Esophagus (tissue), 2 donors: ENCODE measurements around the gene TNS1. TPM values are rescaled to one million over a fixed set of nuclear protein-coding genes. Genes with fewer than 3 reads are reported as not detected.

Experiments
- H3K27ac ChIP-seq, 2 donors: one replicate each; pipeline ENCODE4 v1.5.1; 2013; ENCODE audit warnings: low read depth in 2 of 2, mild to moderate bottlenecking in 2 of 2, inconsistent platforms in 1 of 2, low read length in 1 of 2, moderate library complexity in 1 of 2
- H3K27me3 ChIP-seq, 2 donors: one replicate each; pipeline ENCODE4 v1.6.1; 2013; ENCODE audit warnings: low read length in 2 of 2, control low read depth in 1 of 2, mild to moderate bottlenecking in 1 of 2; ENCODE audit not compliant: insufficient read depth in 2 of 2, control insufficient read depth in 1 of 2
- H3K36me3 ChIP-seq, 2 donors: one replicate each; pipeline ENCODE4 v1.6.1; 2013; ENCODE audit warnings: low read length in 1 of 2; ENCODE audit not compliant: control insufficient read depth in 2 of 2, insufficient read depth in 2 of 2
- H3K4me1 ChIP-seq, 2 donors: one replicate each; pipeline ENCODE4 v1.6.1; 2013; ENCODE audit warnings: low read length in 1 of 2; ENCODE audit not compliant: control insufficient read depth in 2 of 2, insufficient read depth in 2 of 2
- H3K4me3 ChIP-seq, 2 donors: one replicate each; pipeline ENCODE4 v1.5.1; 2013; ENCODE audit warnings: low read length in 2 of 2, mild to moderate bottlenecking in 2 of 2, low read depth in 1 of 2, moderate library complexity in 1 of 2
- H3K9me3 ChIP-seq, 2 donors: one replicate each; pipeline ENCODE4 v1.6.1; 2013; ENCODE audit warnings: mild to moderate bottlenecking in 2 of 2, low read depth in 1 of 2, low read length in 1 of 2, moderate library complexity in 1 of 2; ENCODE audit not compliant: control insufficient read depth in 2 of 2, insufficient read depth in 1 of 2
- WGBS, 2 donors: extraction: QIAGEN DNeasy Blood & Tissue Kit; methylation state at CpG; one replicate each; pipeline ENCODE4 v1.1.7; 2013; 5-methylcytosine and 5-hydroxymethylcytosine counted together
- polyA plus RNA-seq, 2 donors: library from polyadenylated mRNA; stranded (reverse); fragments of 200-250 nt; gene quantifications; one replicate each; pipeline ENCODE4 v1.2.3, GENCODE V29; 2013
- donor health status: healthy with polysubstance abuse.
- donor health status: Bipolar disorder and iron deficiency.

TNS1 gene
- polyA plus RNA-seq, 2 donors, result 28.3 to 39.0 TPM

GRCh38 chr2:217914078-217914477 is 88.7 kb downstream of the TNS1 start:
- no peak overlapping the region for H3K4me3 ChIP-seq
- 85 to 86% methylated on average over 1 of the region's 1 CpG for WGBS, 2 donors
- H3K27me3 ChIP-seq, result no peaks in the 10 kb centered on the region
- peaks cover 10 to 32% of the 10 kb centered on the region in 2 donors for H3K4me1 ChIP-seq
- peak overlapping the region; percentile 80 to 89 for H3K27ac ChIP-seq
- H3K9me3 ChIP-seq, result no peaks in the 10 kb centered on the region
- H3K36me3 ChIP-seq, result no peaks in the 10 kb centered on the region

- no peaks in the 10 kb centered on the region for H3K36me3 ChIP-seq
- no peak overlapping the region for H3K4me3 ChIP-seq
- no peaks in the 10 kb centered on the region for H3K27me3 ChIP-seq
- no peaks in the 10 kb centered on the region for H3K9me3 ChIP-seq
- peak overlapping the region; percentile 80 to 89 for H3K27ac ChIP-seq
- 71 to 75% methylated on average over 3 of the region's 3 CpGs for WGBS, 2 donors
- H3K4me1 ChIP-seq, result peaks cover 10 to 31% of the 10 kb centered on the region in 2 donors
Observed at GRCh38 chr2:217913436-217913835, 89.4 kb downstream of the TNS1 start.

GRCh38 chr2:217912098-217913024 is 90.4 kb downstream of the TNS1 start:
- Histone ChIP-seq H3K36me3 (no peaks in the 10 kb centered on the region), H3K4me3 (no peak overlapping the region), H3K4me1 (peaks cover 10 to 28% of the 10 kb centered on the region in 2 donors)

GRCh38 chr2:217911283-217912097 is 91.3 kb downstream of the TNS1 start:
- H3K27ac ChIP-seq, result peak overlapping the region; percentile 80 to 89
- H3K4me3 ChIP-seq, result no peak overlapping the region
- H3K4me1 ChIP-seq, result peaks cover 10 to 28% of the 10 kb centered on the region in 2 donors
- H3K36me3 ChIP-seq, result no peaks in the 10 kb centered on the region
- no peaks in the 10 kb centered on the region for H3K27me3 ChIP-seq
- 61 to 63% methylated on average over 9 of the region's 9 CpGs for WGBS, 2 donors
- H3K9me3 ChIP-seq, result no peaks in the 10 kb centered on the region

More at GRCh38 chr2:217912098-217913024, 90.4 kb downstream of the TNS1 start:
- 65 to 76% methylated on average over 22 to 25 of the region's 25 CpGs for WGBS, 2 donors
- Histone ChIP-seq H3K9me3 (no peaks in the 10 kb centered on the region), H3K27ac (peak overlapping the region; percentile 80 to 89), H3K27me3 (no peaks in the 10 kb centered on the region)

GRCh38 chr2:217910875-217911212 is 92.0 kb downstream of the TNS1 start:
- Histone ChIP-seq H3K9me3 (no peaks in the 10 kb centered on the region), H3K27me3 (no peaks in the 10 kb centered on the region), H3K36me3 (no peaks in the 10 kb centered on the region), H3K27ac (peak overlapping the region; percentile 80 to 89), H3K4me1 (peaks cover 10 to 28% of the 10 kb centered on the region in 2 donors), H3K4me3 (no peak overlapping the region)

- H3K36me3 ChIP-seq, result no peaks in the 10 kb centered on the region
- H3K4me1 ChIP-seq, result peaks cover 10 to 40% of the 10 kb centered on the region in 2 donors
- 55 to 66% methylated on average over 10 of the region's 10 CpGs for WGBS, 2 donors
- H3K9me3 ChIP-seq, result no peaks in the 10 kb centered on the region
- peak overlapping the region; percentile 59 to 89 for H3K27ac ChIP-seq
- no peaks in the 10 kb centered on the region for H3K27me3 ChIP-seq
- no peak overlapping the region for H3K4me3 ChIP-seq
Observed at GRCh38 chr2:217909156-217909820, 93.5 kb downstream of the TNS1 start.

GRCh38 chr2:217908544-217908943 is 94.3 kb downstream of the TNS1 start:
- H3K27me3 ChIP-seq, result no peaks in the 10 kb centered on the region
- no peaks in the 10 kb centered on the region for H3K36me3 ChIP-seq
- peaks cover 10 to 40% of the 10 kb centered on the region in 2 donors for H3K4me1 ChIP-seq
- H3K9me3 ChIP-seq, result no peaks in the 10 kb centered on the region
- peak overlapping the region; percentile 63 to 89 for H3K27ac ChIP-seq
- H3K4me3 ChIP-seq, result no peak overlapping the region
- 74 to 75% methylated on average over 8 of the region's 8 CpGs for WGBS, 2 donors

GRCh38 chr2:217907266-217907665 is 95.5 kb downstream of the TNS1 start:
- H3K4me1 ChIP-seq, result peaks cover 13 to 46% of the 10 kb centered on the region in 2 donors
- 92 to 97% methylated on average over 3 of the region's 3 CpGs for WGBS, 2 donors

GRCh38 chr2:217906798-217907197 is 96.0 kb downstream of the TNS1 start:
- no peaks in the 10 kb centered on the region for H3K36me3 ChIP-seq
- WGBS, 2 donors, result 60% methylated on average over 5 of the region's 5 CpGs
- H3K27me3 ChIP-seq, result no peaks in the 10 kb centered on the region
- no peak overlapping the region for H3K4me3 ChIP-seq
- H3K27ac ChIP-seq, result peak overlapping the region; percentile 61 to 93
- H3K9me3 ChIP-seq, result no peaks in the 10 kb centered on the region
- peaks cover 10 to 51% of the 10 kb centered on the region in 2 donors for H3K4me1 ChIP-seq

More at GRCh38 chr2:217907266-217907665, 95.5 kb downstream of the TNS1 start:
- no peaks in the 10 kb centered on the region for H3K36me3 ChIP-seq
- H3K9me3 ChIP-seq, result no peaks in the 10 kb centered on the region
- no peak overlapping the region for H3K4me3 ChIP-seq
- peak overlapping the region; percentile 25 to 93 for H3K27ac ChIP-seq
- no peaks in the 10 kb centered on the region for H3K27me3 ChIP-seq
